ENCODE results near the gene CFAP221.

CFAP221 gene

DNA sequence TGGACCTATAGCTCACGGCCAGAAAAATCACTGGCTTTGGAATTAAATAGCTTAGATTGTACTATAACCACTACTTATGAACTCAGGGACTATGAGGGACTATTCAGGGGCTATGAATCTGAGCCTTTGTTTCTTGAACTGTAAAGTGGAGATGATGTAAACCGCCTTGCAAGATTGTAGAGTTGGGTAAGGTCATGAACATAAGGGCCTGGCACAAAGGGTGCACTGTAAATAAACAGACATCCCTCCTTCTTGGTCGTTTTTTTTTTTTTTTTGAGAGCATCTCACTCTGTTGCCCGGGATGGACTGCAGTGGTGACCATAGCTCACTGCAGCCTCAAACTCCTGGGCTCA lies 137.6 kb downstream of the CFAP221 start:
- no peak overlapping the region for H3K4me3 ChIP-seq (ENCODE audit: low read depth, low read length)
- no peaks in the 10 kb centered on the region for H3K36me3 ChIP-seq (replicated peaks)
- DNase-seq: no peak
- no peaks in the 10 kb centered on the region for H3K27me3 ChIP-seq (replicated peaks)
- no peak overlapping the region for H3K27ac ChIP-seq
- in situ Hi-C loops (cut with HindIII; ENCODE audit: low pct_ligation_motif_present, low sequenced_read_pairs): no loop called here
- TF ChIP-seq CTCF (IDR thresholded peaks at IDR 0.05; ENCODE audit: low read depth, low read length, missing control alignments): no peak

DNA sequence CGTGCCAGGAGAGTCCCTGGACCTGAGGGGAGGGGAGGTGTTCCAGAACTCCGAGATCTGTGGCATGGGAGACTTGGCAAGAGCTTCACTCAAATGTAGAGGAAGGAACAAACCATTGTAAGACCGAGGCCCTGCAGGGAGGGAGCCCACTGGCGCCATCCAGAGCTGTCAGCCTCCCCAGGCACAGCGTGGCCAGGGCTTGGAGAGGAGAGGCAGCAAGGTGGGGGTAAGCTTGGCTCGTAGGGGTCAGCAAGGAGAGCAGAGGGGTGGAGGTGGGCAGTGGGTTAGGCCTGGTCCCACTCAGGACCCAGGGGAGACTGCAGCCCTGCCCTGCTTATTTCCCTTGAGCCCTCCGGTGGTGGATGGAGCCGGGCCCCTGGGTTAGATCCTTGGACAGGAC lies 138.3 kb downstream of the CFAP221 start:
- Histone ChIP-seq H3K36me3 (replicated peaks) (no peaks in the 10 kb centered on the region), H3K27me3 (replicated peaks) (no peaks in the 10 kb centered on the region), H3K4me3 (ENCODE audit: low read depth, low read length) (no peak overlapping the region), H3K27ac (no peak overlapping the region)
- in situ Hi-C loops (cut with HindIII; ENCODE audit: low pct_ligation_motif_present, low sequenced_read_pairs): no loop called here
- no peak for TF ChIP-seq CTCF (IDR thresholded peaks at IDR 0.05; ENCODE audit: low read depth, low read length, missing control alignments)
- no peak for DNase-seq

- no peaks in the 10 kb centered on the region for H3K36me3 ChIP-seq (replicated peaks)
- TF ChIP-seq CTCF (IDR thresholded peaks at IDR 0.05; ENCODE audit: low read depth, low read length, missing control alignments): no peak
- DNase-seq: no peak
- H3K27me3 ChIP-seq (replicated peaks): no peaks in the 10 kb centered on the region
- no peak overlapping the region for H3K4me3 ChIP-seq (ENCODE audit: low read depth, low read length)
- no peak overlapping the region for H3K27ac ChIP-seq
- in situ Hi-C loops (cut with HindIII; ENCODE audit: low pct_ligation_motif_present, low sequenced_read_pairs): no loop called here
Observed at GRCh38 chr2:119683074-119683712, 138.9 kb downstream of the CFAP221 start.

DNA sequence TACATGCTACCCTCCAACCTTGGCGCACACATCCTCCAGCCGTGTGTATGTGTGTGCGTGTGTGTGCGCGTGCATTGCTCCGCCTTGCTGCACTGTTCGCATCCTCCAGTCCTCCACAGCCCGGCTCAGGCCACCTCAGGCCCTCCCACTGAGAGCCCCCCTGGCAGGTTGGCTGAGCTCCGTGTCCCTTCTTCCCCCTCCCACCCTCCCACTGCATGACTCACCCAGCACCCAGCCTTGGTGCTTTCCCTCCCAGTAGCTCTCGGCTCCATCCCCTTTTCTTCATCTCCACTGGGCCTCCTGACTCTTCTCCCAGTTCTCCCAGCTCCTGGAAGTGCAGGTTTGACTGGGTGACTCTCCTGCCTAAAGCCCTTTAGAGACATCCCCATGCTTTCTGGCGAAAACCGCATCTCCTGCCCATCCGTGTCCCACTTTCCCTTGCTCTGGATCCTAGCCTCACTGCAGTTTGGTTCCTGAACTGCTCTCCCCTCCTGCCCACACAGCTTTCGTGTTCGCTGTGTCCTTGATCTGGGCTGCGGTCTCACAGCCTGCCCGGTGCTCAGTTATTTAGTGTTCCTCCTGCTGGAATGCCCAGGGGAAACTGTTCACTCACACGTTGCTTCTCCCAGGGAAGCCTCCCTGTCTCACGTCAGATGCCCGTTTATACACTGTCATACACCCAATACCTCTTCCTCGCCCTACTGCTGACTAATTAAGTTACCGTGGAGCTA lies 139.6 kb downstream of the CFAP221 start:
- in situ Hi-C loops (cut with HindIII; ENCODE audit: low pct_ligation_motif_present, low sequenced_read_pairs): no loop called here
- Histone ChIP-seq H3K27ac (no peak overlapping the region), H3K36me3 (replicated peaks) (no peaks in the 10 kb centered on the region), H3K27me3 (replicated peaks) (no peaks in the 10 kb centered on the region), H3K4me3 (ENCODE audit: low read depth, low read length) (no peak overlapping the region)
- no peak for DNase-seq
- TF ChIP-seq CTCF (IDR thresholded peaks at IDR 0.05; ENCODE audit: low read depth, low read length, missing control alignments): no peak

DNA sequence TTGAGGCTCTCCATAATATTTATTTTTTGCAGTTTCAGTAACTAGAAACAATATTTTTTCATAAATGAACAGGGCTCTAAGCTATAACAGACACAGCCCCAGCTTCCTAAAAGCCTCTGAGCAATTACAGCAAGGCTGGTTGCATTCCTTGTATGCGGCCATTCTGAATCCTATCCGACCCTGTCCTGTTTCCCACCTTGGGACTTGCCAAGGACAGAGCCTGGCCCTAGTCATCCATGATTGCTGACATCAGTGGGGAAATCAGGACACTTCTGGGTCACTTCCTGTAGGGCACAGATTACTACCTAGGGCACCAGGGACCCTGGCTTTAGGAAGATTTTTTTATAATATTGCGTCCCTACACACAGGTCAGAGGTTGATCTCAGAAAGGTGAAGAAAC lies 140.3 kb downstream of the CFAP221 start:
- H3K36me3 ChIP-seq (replicated peaks): no peaks in the 10 kb centered on the region
- DNase-seq: no peak
- H3K27me3 ChIP-seq (replicated peaks): no peaks in the 10 kb centered on the region
- no peak overlapping the region for H3K4me3 ChIP-seq (ENCODE audit: low read depth, low read length)
- TF ChIP-seq CTCF (IDR thresholded peaks at IDR 0.05; ENCODE audit: low read depth, low read length, missing control alignments): no peak
- in situ Hi-C loops (cut with HindIII; ENCODE audit: low pct_ligation_motif_present, low sequenced_read_pairs): no loop called here
- H3K27ac ChIP-seq: no peak overlapping the region

DNA sequence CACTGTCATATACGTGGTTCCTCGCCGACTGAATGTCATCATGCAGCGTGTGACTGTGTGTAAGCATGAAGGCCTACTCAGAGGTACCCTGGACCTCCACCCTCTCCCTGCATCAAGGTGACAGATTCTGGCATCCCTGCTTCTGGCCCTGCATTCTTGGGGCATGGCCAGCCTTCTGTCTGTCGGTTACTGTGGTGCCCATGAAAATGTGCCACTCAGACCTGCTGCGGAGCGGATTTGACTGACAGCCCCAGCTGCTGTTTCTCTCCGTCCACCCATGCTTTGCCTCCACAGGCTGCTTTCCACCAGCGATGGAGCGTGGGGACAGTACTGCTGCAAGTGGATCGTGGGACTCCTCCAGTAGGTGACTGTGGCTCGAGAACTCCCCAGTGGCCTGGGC lies 144.4 kb downstream of the CFAP221 start:
- Histone ChIP-seq H3K27ac (no peak overlapping the region), H3K36me3 (replicated peaks) (no peaks in the 10 kb centered on the region), H3K4me3 (ENCODE audit: low read depth, low read length) (no peak overlapping the region), H3K27me3 (replicated peaks) (no peaks in the 10 kb centered on the region)
- no peak for DNase-seq
- no peak for TF ChIP-seq CTCF (IDR thresholded peaks at IDR 0.05; ENCODE audit: low read depth, low read length, missing control alignments)
- in situ Hi-C loops (cut with HindIII; ENCODE audit: low pct_ligation_motif_present, low sequenced_read_pairs): no loop called here

Measured in brain microvascular endothelial cell (primary cell).